Measurements from ENCODE around the gene EIF4G2. TPM values are rescaled to one million over a fixed set of nuclear protein-coding genes. Genes with fewer than 3 reads are reported as not detected.
A peak's percentile ranks its signal among the peaks of the same experiment; 100 is the strongest.

The EIF4G2 gene
- total RNA-seq, 2 donors from 2014 or later, result 496 to 508 TPM

- peak; percentile 94 for DNase-seq (ENCODE audit: low spot score)
- H3K27ac ChIP-seq, result peak within 1 kb of the TSS; percentile 90 to 93
- H3K36me3 ChIP-seq, result peaks cover 24% of the 10 kb centered on the region
- H3K9me3 ChIP-seq, result no peaks in the 10 kb centered on the region
- H3K4me1 ChIP-seq, result peaks cover 0 to 14% of the 10 kb centered on the region in 2 donors
- no peaks in the 10 kb centered on the region for H3K27me3 ChIP-seq
- H3K4me3 ChIP-seq, result peak within 1 kb of the TSS; percentile 65 to 77
- TF ChIP-seq, protein P1, sequence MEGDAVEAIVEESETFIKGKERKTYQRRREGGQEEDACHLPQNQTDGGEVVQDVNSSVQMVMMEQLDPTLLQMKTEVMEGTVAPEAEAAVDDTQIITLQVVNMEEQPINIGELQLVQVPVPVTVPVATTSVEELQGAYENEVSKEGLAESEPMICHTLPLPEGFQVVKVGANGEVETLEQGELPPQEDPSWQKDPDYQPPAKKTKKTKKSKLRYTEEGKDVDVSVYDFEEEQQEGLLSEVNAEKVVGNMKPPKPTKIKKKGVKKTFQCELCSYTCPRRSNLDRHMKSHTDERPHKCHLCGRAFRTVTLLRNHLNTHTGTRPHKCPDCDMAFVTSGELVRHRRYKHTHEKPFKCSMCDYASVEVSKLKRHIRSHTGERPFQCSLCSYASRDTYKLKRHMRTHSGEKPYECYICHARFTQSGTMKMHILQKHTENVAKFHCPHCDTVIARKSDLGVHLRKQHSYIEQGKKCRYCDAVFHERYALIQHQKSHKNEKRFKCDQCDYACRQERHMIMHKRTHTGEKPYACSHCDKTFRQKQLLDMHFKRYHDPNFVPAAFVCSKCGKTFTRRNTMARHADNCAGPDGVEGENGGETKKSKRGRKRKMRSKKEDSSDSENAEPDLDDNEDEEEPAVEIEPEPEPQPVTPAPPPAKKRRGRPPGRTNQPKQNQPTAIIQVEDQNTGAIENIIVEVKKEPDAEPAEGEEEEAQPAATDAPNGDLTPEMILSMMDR (IDR thresholded peaks at IDR 0.05), result peak in 1 of 2 donors; percentile 39
These were observed 57.7 kb downstream of the EIF4G2 start, which contains the start of gene CTR9 for GRCh38 chr11:10750838-10751580. CTR9 (plus strand) TSS chr11:10751246; CDS start chr11:10751413, 167 bp downstream.

GRCh38 chr11:10749476-10749875 lies 59.2 kb downstream of the EIF4G2 start:
- DNase-seq (ENCODE audit: low spot score), result no peak
- Histone ChIP-seq H3K4me1 (peaks cover 0 to 14% of the 10 kb centered on the region in 2 donors), H3K9me3 (no peaks in the 10 kb centered on the region), H3K36me3 (peaks cover 11% of the 10 kb centered on the region), H3K27ac (no peak overlapping the region), H3K4me3 (no peak overlapping the region), H3K27me3 (no peaks in the 10 kb centered on the region)
- TF ChIP-seq, protein P1 (IDR thresholded peaks at IDR 0.05), result no peak

DNA sequence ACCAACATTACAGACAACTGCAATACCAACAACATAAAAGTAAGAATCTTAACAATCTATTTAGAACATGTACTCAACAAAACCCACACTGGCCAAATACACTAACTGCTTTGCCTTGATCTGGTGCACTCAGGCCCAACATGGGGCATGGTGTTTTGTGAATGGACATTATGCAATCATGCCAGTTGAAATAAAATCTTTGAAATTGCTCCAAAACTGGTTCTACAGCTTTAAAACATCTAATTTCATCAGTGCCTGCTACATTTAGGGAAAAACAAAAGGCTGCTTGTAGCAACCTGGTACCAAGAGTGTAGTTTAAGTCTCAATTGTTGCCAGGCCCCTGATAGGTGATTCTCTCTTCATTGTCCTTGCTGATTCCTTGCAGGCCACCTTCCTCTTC lies 61.0 kb downstream of the EIF4G2 start:
- H3K36me3 ChIP-seq, result no peaks in the 10 kb centered on the region
- no peaks in the 10 kb centered on the region for H3K9me3 ChIP-seq
- no peak overlapping the region for H3K27ac ChIP-seq
- no peak for DNase-seq (ENCODE audit: low spot score)
- TF ChIP-seq, protein P1 (IDR thresholded peaks at IDR 0.05), result no peak
- no peaks in the 10 kb centered on the region for H3K27me3 ChIP-seq
- H3K4me3 ChIP-seq, result no peak overlapping the region
- H3K4me1 ChIP-seq, result peaks cover 0 to 14% of the 10 kb centered on the region in 2 donors

Other genes starting within 250 kb of the EIF4G2 start
- 10 to 100 TPM; 15.9 to 45.0 TPM for gene LYVE1, start 240.3 kb downstream of the EIF4G2 start, total RNA-seq
- 10 to 100 TPM in 1 of 2 donors, 1 to 10 TPM in 1; 4.6 to 10.9 TPM for gene IRAG1, start 115.2 kb downstream of the EIF4G2 start, total RNA-seq
- gene CTR9, start 57.7 kb downstream of the EIF4G2 start, total RNA-seq, result 10 to 100 TPM; 17.0 to 18.6 TPM
- 10 to 100 TPM; 22.4 to 28.3 TPM for gene ZBED5, start 49.1 kb upstream of the EIF4G2 start, total RNA-seq

All from right atrium auricular region (tissue), 2 donors.